Aorta (tissue), 5 donors: Measurements from ENCODE around the gene POLDIP2. TPM values are rescaled to one million over a fixed set of nuclear protein-coding genes. Genes with fewer than 3 reads are reported as not detected.

Source experiments
- ATAC-seq: fragments of 200-7000 bp; cut with Tn5 transposase; one replicate; pipeline ENCODE4 v1.9.1; 2022; ENCODE audit warnings: moderate library complexity; ENCODE audit not compliant: low FRiP score
- DNase-seq, 2 donors: peaks; one replicate each; pipeline ENCODE4 v3.0.0-alpha.2; 2020
- H3K27ac ChIP-seq, 2 donors: one replicate each; pipeline ENCODE4 v1.5.1; 2013; ENCODE audit warnings: low read length in 2 of 2, mild to moderate bottlenecking in 2 of 2, moderate library complexity in 2 of 2, control low read depth in 1 of 2, inconsistent platforms in 1 of 2, low read depth in 1 of 2
- H3K27me3 ChIP-seq, 2 donors: one replicate each; pipeline ENCODE4 v1.6.1; 2013; ENCODE audit warnings: control low read depth in 1 of 2, low read length in 1 of 2, mild to moderate bottlenecking in 1 of 2, moderate library complexity in 1 of 2; ENCODE audit not compliant: insufficient read depth in 2 of 2, control insufficient read depth in 1 of 2
- H3K36me3 ChIP-seq, 2 donors: one replicate each; pipeline ENCODE4 v1.6.1; 2013; ENCODE audit warnings: control low read depth in 1 of 2, low read length in 1 of 2, mild to moderate bottlenecking in 1 of 2; ENCODE audit not compliant: insufficient read depth in 2 of 2, control insufficient read depth in 1 of 2
- H3K4me1 ChIP-seq, 2 donors: one replicate each; pipeline ENCODE4 v1.6.1; 2013; ENCODE audit warnings: low read length in 2 of 2, control low read depth in 1 of 2, mild to moderate bottlenecking in 1 of 2, moderate library complexity in 1 of 2; ENCODE audit not compliant: insufficient read depth in 2 of 2, control insufficient read depth in 1 of 2
- H3K4me3 ChIP-seq, 2 donors: one replicate each; pipeline ENCODE4 v1.5.1; 2013; ENCODE audit warnings: low read length in 2 of 2, control low read depth in 1 of 2, mild to moderate bottlenecking in 1 of 2
- H3K9me3 ChIP-seq: one replicate; pipeline ENCODE4 v1.6.1; 2013; ENCODE audit warnings: mild to moderate bottlenecking, low read length; ENCODE audit not compliant: control insufficient read depth
- WGBS, 2 donors: extraction: QIAGEN DNeasy Blood & Tissue Kit; methylation state at CpG; one replicate each; pipeline ENCODE4 v1.1.7; 2013; 5-methylcytosine and 5-hydroxymethylcytosine counted together
- intact Hi-C, 2 donors: fragments of 100-400 bp; cut with DNase I; formaldehyde crosslinking; loops; one replicate each; pipeline versions ENCODE4 v1.14.2 to v1.15.0; 2022
- long read RNA-seq, 2 donors: library from polyadenylated mRNA; unstranded; transcript quantifications; one replicate each; pipeline ENCODE4 v2.0.0, GENCODE V29; 2020 to 2021
- polyA plus RNA-seq, 2 donors: library from polyadenylated mRNA; stranded (reverse); fragments of 200-250 nt; gene quantifications; one replicate each; pipeline ENCODE4 v1.2.3, GENCODE V29; 2013
- total RNA-seq, 2 donors: library from RNA; stranded (reverse); fragmentation: NEBNext Ultra II Directional; extraction: Animal tissue kit (Norgen Biotek cat#: 25700); gene quantifications; one replicate each; pipeline ENCODE4 v1.2.1, GENCODE V29; 2021
- donor health status: healthy with polysubstance abuse.
- donor health status: Bipolar disorder and iron deficiency.
- donor health status: DM: no; HTN: no; CAD: no.
- donor health status: DM: no; HTN: no; CAD: no.
- donor health status: DM: yes; HTN: yes; CAD: no.

Gene POLDIP2
- total RNA-seq (10 to 100 TPM; 40.1 to 42.5 TPM), polyA plus RNA-seq (10 to 100 TPM; 36.6 to 41.4 TPM)
- long read RNA-seq, donor 1, transcript POLDIP2-201 (11 exons, 2,121 nt) = major isoform, 460 of 502 reads
- long read RNA-seq, donor 1, partial matches to known transcripts = 20 of 502 reads
- long read RNA-seq, donor 1, other reads (novel, unspliced or antisense) = 22 of 502 reads
- long read RNA-seq, donor 2, transcript POLDIP2-201 (11 exons, 2,121 nt) = major isoform, 49 of 63 reads
- long read RNA-seq, donor 2, partial matches to known transcripts = 6 of 63 reads
- long read RNA-seq, donor 2, other reads (novel, unspliced or antisense) = 8 of 63 reads

- Histone ChIP-seq H3K27ac (peak within 1 kb of the TSS; percentile 6 to 77), H3K36me3 (peaks cover 2 to 6% of the 10 kb centered on the region in 2 donors), H3K27me3 (no peaks in the 10 kb centered on the region), H3K4me3 (peak within 1 kb of the TSS; percentile 86 to 91), H3K9me3 (no peaks in the 10 kb centered on the region), H3K4me1 (no peaks in the 10 kb centered on the region)
- DNase-seq = peak; percentile 98
- WGBS, 2 donors = 0 to 1% methylated on average over 69 to 80 of the region's 80 CpGs
- intact Hi-C loops = loop anchor here in 1 of 2 donors (2.0 kb wide), 1 partner anchor 20 kb away; no protein-coding TSS in a partner anchor
- ATAC-seq = peak; percentile 99
These were observed at the start of gene POLDIP2 for GRCh38 chr17:28357061-28357900. TSS of gene POLDIP2 (minus strand) at chr17:28357527. CDS start at chr17:28357448, 79 bp downstream.

- no peak overlapping the region for H3K27ac ChIP-seq
- ATAC-seq (no peak), DNase-seq (no peak)
- H3K36me3 ChIP-seq = no peaks in the 10 kb centered on the region
- H3K4me3 ChIP-seq = peak overlapping the region in 1 of 2 donors; percentile 72
- WGBS, 2 donors = 29 to 31% methylated on average over 9 of the region's 9 CpGs
- no peaks in the 10 kb centered on the region for H3K27me3 ChIP-seq
- intact Hi-C loops = no loop called here
- H3K4me1 ChIP-seq = no peaks in the 10 kb centered on the region
- no peaks in the 10 kb centered on the region for H3K9me3 ChIP-seq
These were observed 49.1 kb upstream of the POLDIP2 start for GRCh38 chr17:28406473-28406814.

GRCh38 chr17:28405632-28406472, 48.5 kb upstream of the POLDIP2 start, which contains the start of gene SLC46A1:
TSS of gene SLC46A1 (minus strand) at chr17:28406212. CDS start at chr17:28406114, 98 bp downstream.
- Histone ChIP-seq H3K27ac (peak within 1 kb of the TSS in 1 of 2 donors; percentile 18), H3K9me3 (no peaks in the 10 kb centered on the region), H3K27me3 (no peaks in the 10 kb centered on the region), H3K36me3 (no peaks in the 10 kb centered on the region), H3K4me3 (peak within 1 kb of the TSS; percentile 65 to 72), H3K4me1 (no peaks in the 10 kb centered on the region)
- intact Hi-C loops = no loop called here
- ATAC-seq (peak; percentile 88), DNase-seq (peak; percentile 81 to 90)
- WGBS, 2 donors = 0 to 1% methylated on average over 54 to 70 of the region's 70 CpGs

- Histone ChIP-seq H3K4me1 (no peaks in the 10 kb centered on the region), H3K36me3 (no peaks in the 10 kb centered on the region), H3K27me3 (no peaks in the 10 kb centered on the region), H3K4me3 (peak overlapping the region; percentile 13 to 65), H3K27ac (no peak overlapping the region), H3K9me3 (no peaks in the 10 kb centered on the region)
- ATAC-seq = peak; percentile 65
- no peak for DNase-seq
- intact Hi-C loops = no loop called here
- 20% methylated on average over 33 of the region's 33 CpGs for WGBS, 2 donors
These were observed 47.7 kb upstream of the POLDIP2 start for GRCh38 chr17:28404812-28405570.

GRCh38 chr17:28404461-28404811, 47.1 kb upstream of the POLDIP2 start:
- no peak overlapping the region for H3K4me3 ChIP-seq
- WGBS, 2 donors = 86 to 93% methylated on average over 5 of the region's 5 CpGs
- H3K4me1 ChIP-seq = no peaks in the 10 kb centered on the region
- no peak overlapping the region for H3K27ac ChIP-seq
- H3K9me3 ChIP-seq = no peaks in the 10 kb centered on the region
- DNase-seq (no peak), ATAC-seq (no peak)
- no peaks in the 10 kb centered on the region for H3K36me3 ChIP-seq
- intact Hi-C loops = no loop called here
- no peaks in the 10 kb centered on the region for H3K27me3 ChIP-seq

- 81 to 82% methylated on average over 2 of the region's 2 CpGs for WGBS, 2 donors
- DNase-seq (no peak), ATAC-seq (no peak)
- no peaks in the 10 kb centered on the region for H3K4me1 ChIP-seq
- H3K27me3 ChIP-seq = no peaks in the 10 kb centered on the region
- H3K36me3 ChIP-seq = no peaks in the 10 kb centered on the region
- H3K27ac ChIP-seq = no peak overlapping the region
- intact Hi-C loops = no loop called here
- no peak overlapping the region for H3K4me3 ChIP-seq
- no peaks in the 10 kb centered on the region for H3K9me3 ChIP-seq
These were observed 46.7 kb upstream of the POLDIP2 start for GRCh38 chr17:28404007-28404406.

- no peak overlapping the region for H3K27ac ChIP-seq
- DNase-seq = no peak
- H3K4me1 ChIP-seq = no peaks in the 10 kb centered on the region
- intact Hi-C loops = no loop called here
- H3K36me3 ChIP-seq = no peaks in the 10 kb centered on the region
- H3K9me3 ChIP-seq = no peaks in the 10 kb centered on the region
- no peaks in the 10 kb centered on the region for H3K27me3 ChIP-seq
- 86 to 90% methylated on average over 6 of the region's 6 CpGs for WGBS, 2 donors
- H3K4me3 ChIP-seq = no peak overlapping the region
- ATAC-seq = no peak
These were observed 45.5 kb upstream of the POLDIP2 start for GRCh38 chr17:28402844-28403243.

GRCh38 chr17:28402224-28402630, 44.9 kb upstream of the POLDIP2 start:
- Histone ChIP-seq H3K4me3 (no peak overlapping the region), H3K27me3 (no peaks in the 10 kb centered on the region), H3K27ac (no peak overlapping the region), H3K4me1 (no peaks in the 10 kb centered on the region), H3K9me3 (no peaks in the 10 kb centered on the region), H3K36me3 (no peaks in the 10 kb centered on the region)
- WGBS, 2 donors = 42 to 44% methylated on average over 3 of the region's 3 CpGs
- DNase-seq (peak in 1 of 2 donors; percentile 28), ATAC-seq (no peak)
- intact Hi-C loops = no loop called here
